Stomach (tissue), 9 donors: Measurements from ENCODE around the gene RPS19. TPM values are rescaled to one million over a fixed set of nuclear protein-coding genes. Genes with fewer than 3 reads are reported as not detected.
"Not testable (repeated sequence)": the region's sequence is repeated elsewhere in the genome, so short reads cannot be mapped to it uniquely, and the experiment has no call there.

Experiments used
- DNase-seq, 2 donors: peaks; one replicate each; pipeline versions ENCODE4 v3.0.0 to v3.0.0-alpha.2; 2013 to 2019
- H3K27ac ChIP-seq, 5 donors: fragments of 200-600 bp in 4 of 5; sonication (generic) in 4 of 5; one replicate each; pipeline ENCODE4 v1.5.1; 2013 to 2019; ENCODE audit warnings: mild to moderate bottlenecking in 1 of 5, moderate library complexity in 1 of 5
- H3K27me3 ChIP-seq, 3 donors: fragments of 200-600 bp; sonication (generic); one replicate each; pipeline ENCODE4 v1.5.1; 2017 to 2019; ENCODE audit warnings: mixed run types in 1 of 3
- H3K36me3 ChIP-seq, 4 donors: fragments of 200-600 bp; sonication (generic); 1 replicate in 3 of 4; 2 replicates in 1 of 4; pipeline ENCODE4 v1.5.1; 2016 to 2019
- H3K4me1 ChIP-seq, 4 donors: fragments of 200-600 bp; sonication (generic); one replicate each; pipeline ENCODE4 v1.5.1; 2016 to 2019
- H3K4me3 ChIP-seq, 4 donors: fragments of 200-600 bp; sonication (generic) in 3 of 4; one replicate each; pipeline ENCODE4 v1.5.1; 2016 to 2019; ENCODE audit warnings: mild to moderate bottlenecking in 1 of 4
- H3K9me3 ChIP-seq, 4 donors: fragments of 200-600 bp; sonication (generic); one replicate each; pipeline ENCODE4 v1.5.1; 2016 to 2019
- CTCF ChIP-seq, 7 experiments: fragments of 450-650 bp in 4 of 7; fragments of 200-600 bp in 3 of 7; sonication (generic) in 3 of 7; IDR thresholded peaks; one replicate each; pipeline ENCODE4 v1.5.1; 2016 to 2019; ENCODE audit warnings: antibody characterized with exemption in 7 of 7, control low read depth in 2 of 7, mild to moderate bottlenecking in 1 of 7
- EP300 ChIP-seq: sonication (generic); formaldehyde crosslinking; IDR thresholded peaks from one replicate; pipeline ENCODE4 v1.6.1; 2017; ENCODE audit warnings: antibody characterized with exemption
- POLR2A ChIP-seq, 4 donors: fragments of 450-650 bp; IDR thresholded peaks; one replicate each; pipeline ENCODE4 v1.6.1; 2016; ENCODE audit warnings: antibody characterized with exemption in 4 of 4, control low read depth in 2 of 4, mild to moderate bottlenecking in 1 of 4, moderate library complexity in 1 of 4
- POLR2AphosphoS5 ChIP-seq, 3 donors: sonication (generic); formaldehyde crosslinking; IDR thresholded peaks; one replicate each; pipeline ENCODE4 v1.6.1; 2016; ENCODE audit warnings: antibody characterized with exemption in 3 of 3
- WGBS, 5 donors: extraction: QIAGEN DNeasy Blood & Tissue Kit in 3 of 5; methylation state at CpG; one replicate each; pipeline versions ENCODE4 v1.1.5 to v1.1.7; 2013 to 2018; 5-methylcytosine and 5-hydroxymethylcytosine counted together
- intact Hi-C: fragments of 100-400 bp; cut with DNase I; formaldehyde crosslinking; loops from one replicate; pipeline ENCODE4 v1.15.1; 2023; ENCODE audit warnings: low total_unique reads
- polyA plus RNA-seq, 3 donors: library from polyadenylated mRNA; stranded (reverse); fragments of 200-250 nt; gene quantifications; one replicate each; pipeline ENCODE4 v1.2.3, GENCODE V29; 2013
- total RNA-seq, 5 donors: library from RNA; depleted of rRNA; stranded (reverse); fragments of >200 nt; gene quantifications; one replicate each; pipeline versions ENCODE4 v1.1.0 to v1.2.3, GENCODE V29; 2014 to 2016
- donor health status: healthy with polysubstance abuse.
- donor health status: Bipolar disorder and iron deficiency.
- donor health status: healthy.

RPS19 gene
- total and polyA plus RNA-seq, 8 donors = 394 to 4,242 (median 1,438) TPM

DNA sequence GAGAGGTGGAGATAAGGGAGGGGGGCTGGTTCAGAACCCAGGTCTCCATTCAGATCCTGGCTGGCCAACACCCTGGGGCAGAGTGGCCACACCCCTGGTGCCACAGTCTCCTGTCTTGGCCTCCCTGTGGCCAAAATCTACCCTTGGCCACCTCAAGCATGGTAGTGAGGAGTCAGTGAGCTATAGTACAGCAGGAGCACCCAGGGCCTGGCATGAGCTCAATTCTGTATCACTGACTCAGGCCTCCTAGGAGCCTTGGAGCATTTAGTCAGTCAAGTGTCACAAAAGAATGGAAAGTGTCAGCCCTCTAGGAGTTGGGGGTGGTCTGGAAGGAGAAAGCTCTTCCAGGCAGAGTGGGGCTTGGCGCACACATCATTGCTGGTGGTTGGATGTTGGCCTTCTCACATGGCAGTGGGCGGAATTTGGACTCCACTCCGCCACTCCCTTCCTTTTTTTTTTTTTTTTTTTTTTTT, 10.4 kb downstream of the RPS19 start:
- DNase-seq = peak in 1 of 2 donors; percentile 48
- no peaks in the 10 kb centered on the region for H3K9me3 ChIP-seq
- TF ChIP-seq POLR2A (IDR thresholded peaks at IDR 0.05) = no peak
- peaks cover 44 to 73% (median 71%) of the 10 kb centered on the region in 4 donors for H3K36me3 ChIP-seq
- 34 to 77% (median 53%) methylated on average over 3 of the region's 3 CpGs for WGBS, 5 donors
- H3K4me3 ChIP-seq = no peak overlapping the region
- peak overlapping the region in 3 of 5 donors; percentile 46 to 61 (median 51) for H3K27ac ChIP-seq
- intact Hi-C loops = loop anchor here (10.0 kb wide), 1 partner anchor 64 kb away; no protein-coding TSS in a partner anchor
- H3K27me3 ChIP-seq = no peaks in the 10 kb centered on the region
- H3K4me1 ChIP-seq = peaks cover 4 to 79% (median 50%) of the 10 kb centered on the region in 4 donors

GRCh38 chr19:41871573-41872383, 11.7 kb downstream of the RPS19 start:
- intact Hi-C loops = loop anchor here (10.0 kb wide), 1 partner anchor 63 kb away; no protein-coding TSS in a partner anchor
- peak in 1 of 2 donors; percentile 61 for DNase-seq
- peak in 2 of 3 donors; percentile 17 to 19 for TF ChIP-seq POLR2AphosphoS5 (IDR thresholded peaks at IDR 0.05)
- TF ChIP-seq EP300 = no peak
- Histone ChIP-seq H3K4me1 (peaks cover 4 to 67% (median 38%) of the 10 kb centered on the region in 4 donors), H3K27ac (peak overlapping the region in 4 of 5 donors; percentile 3 to 67 (median 38)), H3K36me3 (peaks cover 35 to 61% (median 58%) of the 10 kb centered on the region in 4 donors), H3K4me3 (no peak overlapping the region), H3K9me3 (no peaks in the 10 kb centered on the region), H3K27me3 (no peaks in the 10 kb centered on the region)
- 58 to 67% (median 62%) methylated on average over 14 to 16 of the region's 16 CpGs for WGBS, 5 donors

DNA sequence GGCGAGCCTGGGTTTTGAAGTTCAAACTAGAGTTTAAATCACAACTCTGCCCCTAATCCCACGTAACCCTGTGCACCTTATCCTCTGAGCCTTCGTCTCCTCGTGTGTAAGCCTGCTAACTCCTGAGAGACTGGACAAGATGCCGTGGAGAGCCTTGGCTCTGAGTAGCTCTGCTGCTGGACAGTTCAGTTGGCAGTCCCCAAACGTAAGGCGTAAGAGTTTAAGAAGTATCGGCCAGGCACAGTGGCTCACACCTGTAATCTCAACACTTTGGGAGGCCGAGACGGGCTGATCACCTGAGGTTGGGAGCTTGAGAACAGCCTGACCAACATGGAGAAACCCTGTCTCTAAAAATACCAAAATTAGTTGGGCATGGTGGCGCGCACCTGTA, 12.3 kb downstream of the RPS19 start:
- no peak for TF ChIP-seq CTCF (IDR thresholded peaks at IDR 0.05)
- no peak for TF ChIP-seq POLR2AphosphoS5 (IDR thresholded peaks at IDR 0.05)
- no peak for TF ChIP-seq EP300
- no peak for TF ChIP-seq POLR2A (IDR thresholded peaks at IDR 0.05)
- Histone ChIP-seq H3K27ac (peak overlapping the region in 2 of 5 donors; percentile 61 to 67), H3K9me3 (no peaks in the 10 kb centered on the region), H3K36me3 (peaks cover 33 to 55% (median 52%) of the 10 kb centered on the region in 4 donors), H3K4me3 (no peak overlapping the region), H3K4me1 (peaks cover 4 to 66% (median 35%) of the 10 kb centered on the region in 4 donors), H3K27me3 (no peaks in the 10 kb centered on the region)
- intact Hi-C loops = loop anchor here (10.0 kb wide), 1 partner anchor 62 kb away; no protein-coding TSS in a partner anchor
- no peak for DNase-seq
- whole genome bisulfite sequencing, 5 donors = 85 to 90% (median 86%) methylated on average over 11 to 12 of the region's 12 CpGs

DNA sequence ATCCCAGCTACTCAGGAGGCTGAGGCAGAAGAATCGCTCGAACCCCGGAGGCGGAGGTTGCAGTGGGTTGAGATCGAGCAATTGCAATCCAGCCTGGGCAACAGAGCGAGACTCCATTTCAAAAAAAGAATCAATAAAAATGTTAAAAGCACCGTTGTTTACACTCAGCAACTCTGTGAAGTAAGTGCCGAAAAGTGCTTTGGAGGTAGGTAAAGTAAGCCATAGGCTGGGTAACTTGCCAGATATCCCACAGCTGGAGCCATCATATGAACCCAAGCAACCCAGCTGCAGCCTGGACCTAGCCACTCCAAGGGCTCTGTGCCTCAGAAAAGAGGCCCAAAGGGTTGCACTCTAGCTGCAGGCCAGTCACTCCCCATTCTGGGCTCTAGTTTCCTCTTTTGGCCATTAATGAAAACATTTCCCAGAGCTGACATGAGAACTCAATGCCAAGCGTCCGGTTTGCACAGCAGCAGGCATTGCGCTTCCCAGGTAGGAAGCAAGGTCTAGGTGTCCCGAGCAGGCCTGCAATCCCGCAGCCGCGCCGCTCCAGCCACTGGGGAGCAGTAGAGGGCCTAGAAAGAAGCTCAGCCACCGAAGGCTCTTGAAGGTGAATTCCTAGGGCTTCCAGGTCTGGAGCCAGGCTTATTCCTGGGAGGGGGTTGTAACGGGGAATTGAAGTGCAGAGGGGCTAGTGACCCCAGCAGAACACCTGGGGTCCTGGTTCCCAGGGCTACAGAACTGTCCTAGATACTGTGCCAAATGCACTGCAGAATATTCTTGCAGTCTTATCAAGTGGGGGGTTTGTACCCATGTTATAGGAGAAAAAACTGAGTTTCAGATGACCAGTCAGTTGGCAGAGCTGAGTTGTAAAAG, 13.0 kb downstream of the RPS19 start:
- peak in 1 of 3 donors; percentile 79 for TF ChIP-seq POLR2AphosphoS5 (IDR thresholded peaks at IDR 0.05)
- no peak for TF ChIP-seq EP300
- TF ChIP-seq POLR2A (IDR thresholded peaks at IDR 0.05) = no peak
- TF ChIP-seq CTCF (IDR thresholded peaks at IDR 0.05) = peak in 5 of 7 experiments; percentile 35 to 73 (median 67)
- no peaks in the 10 kb centered on the region for H3K9me3 ChIP-seq
- intact Hi-C loops = loop anchor here (10.0 kb wide), 1 partner anchor 62 kb away; no protein-coding TSS in a partner anchor
- WGBS, 5 donors = 38 to 43% (median 41%) methylated on average over 18 of the region's 18 CpGs
- peak; percentile 88 to 90 for DNase-seq
- H3K4me3 ChIP-seq = no peak overlapping the region
- peak overlapping the region in 2 of 5 donors; percentile 61 to 67 for H3K27ac ChIP-seq
- H3K36me3 ChIP-seq = peaks cover 33 to 51% (median 45%) of the 10 kb centered on the region in 4 donors
- no peaks in the 10 kb centered on the region for H3K27me3 ChIP-seq
- peaks cover 4 to 66% (median 31%) of the 10 kb centered on the region in 4 donors for H3K4me1 ChIP-seq

DNA sequence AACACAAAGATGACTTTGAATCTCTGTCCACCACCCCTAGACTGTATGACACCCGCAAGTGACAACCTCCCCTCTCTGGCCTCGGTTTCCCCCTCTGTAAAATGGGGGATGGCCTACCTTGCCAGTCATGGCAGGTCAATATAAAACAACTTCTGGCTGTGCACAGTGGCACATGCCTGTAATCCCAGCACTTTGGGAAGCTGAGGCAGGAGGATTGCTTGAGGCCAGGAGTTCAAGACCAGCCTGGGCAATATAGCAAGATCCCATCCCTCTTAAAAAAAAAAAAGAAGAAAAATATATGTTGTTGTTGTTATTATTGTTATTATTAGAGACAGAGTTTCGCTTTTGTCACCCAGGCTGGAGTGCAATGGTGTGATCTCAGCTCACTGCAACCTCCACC, 15.9 kb downstream of the RPS19 start:
- H3K4me1 ChIP-seq = peaks cover 0 to 42% (median 18%) of the 10 kb centered on the region in 4 donors
- H3K9me3 ChIP-seq, H3K27me3 ChIP-seq, DNase-seq, H3K4me3 ChIP-seq: not testable (repeated sequence)
- intact Hi-C loops = loop anchor here (5.0 to 10.0 kb wide), 2 partner anchors 59 to 81 kb away; partner anchors contain the start of gene RABAC1
- WGBS, 5 donors = 78 to 86% (median 81%) methylated on average over 3 of the region's 3 CpGs
- peak overlapping the region; percentile 8 to 61 (median 24) for H3K27ac ChIP-seq
- peaks cover 9 to 21% (median 16%) of the 10 kb centered on the region in 4 donors for H3K36me3 ChIP-seq
